ENCODE measurements around the gene SEMA5B. TPM values are rescaled to one million over a fixed set of nuclear protein-coding genes. Genes with fewer than 3 reads are reported as not detected.

SEMA5B gene
- polyA plus RNA-seq, 1 donor (not counting 4 experiments of a cell fraction or from before 2014, with no cell fraction given) = 0.04 TPM

DNA sequence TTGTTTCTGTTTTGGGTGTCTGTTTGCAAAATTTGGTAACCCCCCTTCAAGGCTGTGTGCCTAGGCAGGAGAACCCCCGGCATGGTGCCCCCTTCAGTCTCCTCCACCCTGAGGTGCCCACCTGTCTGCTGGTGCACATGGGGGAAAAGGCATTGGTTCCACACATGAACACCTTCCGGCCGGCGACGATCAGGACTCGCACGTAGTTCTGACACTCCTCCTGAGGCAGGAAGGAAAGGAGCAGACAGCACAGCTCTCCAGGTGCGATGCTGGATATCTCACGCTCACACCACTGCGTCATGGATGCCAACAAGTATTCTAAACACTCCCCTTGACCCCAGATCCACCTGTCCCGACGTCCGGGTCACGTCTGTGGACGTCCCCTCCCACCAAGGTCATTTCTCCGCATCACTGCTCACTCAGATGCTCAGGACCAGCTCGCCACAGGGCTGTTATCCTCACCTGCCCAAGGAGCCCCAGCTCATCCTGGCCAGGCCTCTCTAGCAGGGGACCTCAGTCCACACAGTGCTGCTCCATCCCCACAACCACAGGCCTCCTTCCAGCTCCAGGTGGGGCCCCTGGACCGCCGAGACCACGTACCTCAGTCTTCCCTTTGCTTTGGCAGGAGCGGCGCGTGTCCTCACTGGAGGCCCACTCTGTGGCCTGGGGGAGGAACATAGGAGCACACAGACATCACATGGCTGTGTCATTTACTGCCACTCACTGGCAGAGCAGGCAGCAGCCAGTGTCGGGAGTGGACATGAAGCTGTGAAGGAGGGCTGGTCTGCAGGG, 99.0 kb downstream of the SEMA5B start:
- FAIRE-seq = no peak
- Histone ChIP-seq H3K9ac (ENCODE audit: control insufficient read depth, extremely low read depth, insufficient read depth, low read length) (no peak overlapping the region), H3K79me2 (ENCODE audit: control insufficient read depth, insufficient read depth, low read length) (no peaks in the 10 kb centered on the region), H2AFZ (ENCODE audit: control insufficient read depth, low read length) (no peak overlapping the region), H3K9me1 (ENCODE audit: control insufficient read depth, extremely low read depth, insufficient read depth, low read length) (no peaks in the 10 kb centered on the region), H3K36me3 (ENCODE audit: control insufficient read depth in 2 of 2, extremely low read depth in 1 of 2, insufficient read depth in 2 of 2, low read length in 2 of 2) (no peaks in the 10 kb centered on the region), H3K27ac (ENCODE audit: control insufficient read depth, insufficient read depth, low read length) (no peak overlapping the region), H3K4me1 (ENCODE audit: control insufficient read depth, extremely low read depth, insufficient read depth, low read length) (peaks cover 44% of the 10 kb centered on the region), H4K20me1 (ENCODE audit: control insufficient read depth, extremely low read depth, insufficient read depth, low read length) (no peaks in the 10 kb centered on the region), H3K4me2 (ENCODE audit: control insufficient read depth, extremely low read depth, insufficient read depth, low read depth, low read length) (no peak overlapping the region), H3K9me3 (ENCODE audit: control insufficient read depth, low read depth, low read length) (no peaks in the 10 kb centered on the region), H3K4me3 (ENCODE audit: control insufficient read depth in 2 of 3, extremely low read depth in 1 of 3, insufficient read depth in 2 of 3, low read depth in 1 of 3, low read length in 3 of 3) (no peak overlapping the region), H3K27me3 (ENCODE audit: control insufficient read depth, extremely low read depth, insufficient read depth, low read length) (no peaks in the 10 kb centered on the region)
- dilution Hi-C loops (cut with MboI; ENCODE audit: extremely low pct_ligation_motif_present, low sequenced_read_pairs) = no loop called here
- no peak for DNase-seq (ENCODE audit: low read depth, low spot score)
- no peak for TF ChIP-seq EZH2 (IDR thresholded peaks at IDR 0.05; ENCODE audit: low read length)
- TF ChIP-seq, protein P1, sequence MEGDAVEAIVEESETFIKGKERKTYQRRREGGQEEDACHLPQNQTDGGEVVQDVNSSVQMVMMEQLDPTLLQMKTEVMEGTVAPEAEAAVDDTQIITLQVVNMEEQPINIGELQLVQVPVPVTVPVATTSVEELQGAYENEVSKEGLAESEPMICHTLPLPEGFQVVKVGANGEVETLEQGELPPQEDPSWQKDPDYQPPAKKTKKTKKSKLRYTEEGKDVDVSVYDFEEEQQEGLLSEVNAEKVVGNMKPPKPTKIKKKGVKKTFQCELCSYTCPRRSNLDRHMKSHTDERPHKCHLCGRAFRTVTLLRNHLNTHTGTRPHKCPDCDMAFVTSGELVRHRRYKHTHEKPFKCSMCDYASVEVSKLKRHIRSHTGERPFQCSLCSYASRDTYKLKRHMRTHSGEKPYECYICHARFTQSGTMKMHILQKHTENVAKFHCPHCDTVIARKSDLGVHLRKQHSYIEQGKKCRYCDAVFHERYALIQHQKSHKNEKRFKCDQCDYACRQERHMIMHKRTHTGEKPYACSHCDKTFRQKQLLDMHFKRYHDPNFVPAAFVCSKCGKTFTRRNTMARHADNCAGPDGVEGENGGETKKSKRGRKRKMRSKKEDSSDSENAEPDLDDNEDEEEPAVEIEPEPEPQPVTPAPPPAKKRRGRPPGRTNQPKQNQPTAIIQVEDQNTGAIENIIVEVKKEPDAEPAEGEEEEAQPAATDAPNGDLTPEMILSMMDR (optimal IDR thresholded peaks at IDR 0.05 in 1 of 3, IDR thresholded peaks at IDR 0.05 in 1 of 3, conservative IDR thresholded peaks at IDR 0.05 in 1 of 3; ENCODE audit: extremely low read depth in 1 of 3, insufficient read depth in 2 of 3, low read length in 3 of 3) = peak in 1 of 3 experiments; percentile 25

DNA sequence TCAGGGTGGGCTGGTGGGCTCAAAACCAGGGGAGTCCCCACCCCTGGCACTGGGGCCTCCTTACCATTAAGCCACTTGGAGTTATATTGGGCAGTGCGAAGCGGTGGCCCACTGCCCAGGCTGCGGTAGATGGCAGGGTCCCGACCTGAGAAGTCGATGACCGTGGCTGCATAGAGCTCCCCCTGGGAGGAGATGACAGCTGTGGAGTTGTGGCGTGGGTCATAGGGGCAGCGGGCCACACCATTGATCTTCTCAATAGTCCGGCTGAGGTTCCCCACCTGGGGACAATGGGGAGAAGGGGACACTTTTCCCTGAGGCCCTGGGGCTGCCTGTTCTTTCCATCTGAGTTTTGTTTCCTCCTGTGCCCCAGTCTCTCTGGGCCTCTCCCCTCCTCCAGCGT, 99.8 kb downstream of the SEMA5B start:
- H3K9me1 ChIP-seq (ENCODE audit: control insufficient read depth, extremely low read depth, insufficient read depth, low read length) = no peaks in the 10 kb centered on the region
- no peak overlapping the region for H3K9ac ChIP-seq (ENCODE audit: control insufficient read depth, extremely low read depth, insufficient read depth, low read length)
- no peaks in the 10 kb centered on the region for H3K36me3 ChIP-seq (ENCODE audit: control insufficient read depth in 2 of 2, extremely low read depth in 1 of 2, insufficient read depth in 2 of 2, low read length in 2 of 2)
- peaks cover 8% of the 10 kb centered on the region for H3K27me3 ChIP-seq (ENCODE audit: control insufficient read depth, extremely low read depth, insufficient read depth, low read length)
- H3K9me3 ChIP-seq (ENCODE audit: control insufficient read depth, low read depth, low read length) = no peaks in the 10 kb centered on the region
- no peaks in the 10 kb centered on the region for H3K79me2 ChIP-seq (ENCODE audit: control insufficient read depth, insufficient read depth, low read length)
- H2AFZ ChIP-seq (ENCODE audit: control insufficient read depth, low read length) = no peak overlapping the region
- no peak for FAIRE-seq
- H3K4me2 ChIP-seq (ENCODE audit: control insufficient read depth, extremely low read depth, insufficient read depth, low read depth, low read length) = no peak overlapping the region
- DNase-seq (ENCODE audit: low read depth, low spot score) = no peak
- no peak for TF ChIP-seq EZH2 (IDR thresholded peaks at IDR 0.05; ENCODE audit: low read length)
- TF ChIP-seq, protein P1 (optimal IDR thresholded peaks at IDR 0.05 in 1 of 3, IDR thresholded peaks at IDR 0.05 in 1 of 3, conservative IDR thresholded peaks at IDR 0.05 in 1 of 3; ENCODE audit: extremely low read depth in 1 of 3, insufficient read depth in 2 of 3, low read length in 3 of 3) = no peak
- no peak overlapping the region for H3K27ac ChIP-seq (ENCODE audit: control insufficient read depth, insufficient read depth, low read length)
- dilution Hi-C loops (cut with MboI; ENCODE audit: extremely low pct_ligation_motif_present, low sequenced_read_pairs) = no loop called here
- peaks cover 35% of the 10 kb centered on the region for H3K4me1 ChIP-seq (ENCODE audit: control insufficient read depth, extremely low read depth, insufficient read depth, low read length)
- no peak overlapping the region for H3K4me3 ChIP-seq (ENCODE audit: control insufficient read depth in 2 of 3, extremely low read depth in 1 of 3, insufficient read depth in 2 of 3, low read depth in 1 of 3, low read length in 3 of 3)
- no peaks in the 10 kb centered on the region for H4K20me1 ChIP-seq (ENCODE audit: control insufficient read depth, extremely low read depth, insufficient read depth, low read length)
